DMS 273 treated with DMSO at 0.1 percent for 48 hours (cell line): ENCODE data around the gene RSRP1.
"Not testable (repeated sequence)": the region's sequence is repeated elsewhere in the genome, so short reads cannot be mapped to it uniquely, and the experiment has no call there.

Experiments
- DNase-seq: peaks from one replicate; lab custom pipeline; 2025; lab: John Stamatoyannopoulos, UW

RSRP1 gene

DNA sequence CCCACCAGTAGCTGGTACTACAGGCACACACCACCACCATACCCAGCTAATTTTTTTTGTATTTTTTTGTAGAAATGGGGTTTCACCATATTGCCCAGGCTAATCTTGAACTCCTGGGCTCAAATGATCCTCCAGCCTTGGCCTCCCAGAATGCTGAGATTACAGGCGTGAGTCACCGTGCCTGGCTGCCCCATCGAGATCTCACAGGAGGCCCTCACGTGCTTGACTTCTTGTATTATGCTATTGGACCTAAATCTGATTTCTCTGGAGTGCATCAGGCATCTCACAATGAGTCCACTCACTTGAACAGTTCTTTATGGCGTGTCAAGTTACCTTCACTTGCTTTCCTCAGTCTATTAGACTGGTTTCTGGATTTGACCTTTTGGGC, 9.3 kb upstream of the RSRP1 start:
- DNase-seq, result no peak

- no peak for DNase-seq
These were observed 8.7 kb upstream of the RSRP1 start for GRCh38 chr1:25255706-25256577.

- DNase-seq, result no peak
These were observed 6.7 kb upstream of the RSRP1 start for GRCh38 chr1:25253911-25254310.

DNA sequence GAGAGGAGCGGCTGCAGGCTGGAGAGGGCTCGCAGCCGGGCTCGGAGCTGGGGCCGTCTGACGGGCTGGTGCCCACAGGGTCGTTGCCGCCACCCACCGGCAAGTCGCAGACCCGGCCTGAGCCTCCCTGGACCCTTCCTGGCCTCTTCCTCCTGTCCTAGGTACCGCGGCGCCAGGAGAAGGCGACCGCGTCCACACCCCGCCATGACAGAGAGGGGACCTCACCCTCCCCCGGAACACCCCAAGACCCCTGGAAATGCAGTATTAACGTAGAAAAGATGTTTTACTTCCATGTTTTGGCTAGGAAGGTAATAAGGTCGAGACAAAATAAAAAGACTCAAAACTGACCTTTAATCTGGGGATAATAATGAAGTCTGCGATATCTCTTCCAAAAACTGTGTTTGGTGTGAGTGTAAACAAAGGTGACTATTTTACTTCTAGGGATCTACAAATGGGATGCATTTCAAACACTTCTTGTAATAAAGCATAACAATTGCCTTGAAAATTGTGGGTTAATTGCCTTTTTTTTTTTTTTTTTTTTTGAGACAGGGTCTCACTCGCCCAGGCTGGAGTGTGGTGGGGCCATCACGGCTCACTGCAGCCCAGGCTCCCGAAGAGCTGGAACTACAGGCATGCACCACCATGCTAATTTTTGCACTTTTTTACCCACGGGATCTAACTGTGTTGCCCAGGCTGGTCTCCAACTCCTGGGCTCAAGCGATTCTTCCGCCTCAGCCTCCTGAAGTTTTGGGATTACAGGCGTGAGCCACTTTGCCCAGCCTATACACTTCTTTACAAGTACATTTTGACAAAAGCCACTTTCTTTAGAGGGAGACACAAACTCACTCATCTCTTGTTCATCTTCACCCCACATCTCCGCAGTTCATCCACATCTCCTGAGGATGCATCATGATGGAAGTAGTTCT, 838 bp upstream of the RSRP1 start:
- DNase-seq, result no peak

DNA sequence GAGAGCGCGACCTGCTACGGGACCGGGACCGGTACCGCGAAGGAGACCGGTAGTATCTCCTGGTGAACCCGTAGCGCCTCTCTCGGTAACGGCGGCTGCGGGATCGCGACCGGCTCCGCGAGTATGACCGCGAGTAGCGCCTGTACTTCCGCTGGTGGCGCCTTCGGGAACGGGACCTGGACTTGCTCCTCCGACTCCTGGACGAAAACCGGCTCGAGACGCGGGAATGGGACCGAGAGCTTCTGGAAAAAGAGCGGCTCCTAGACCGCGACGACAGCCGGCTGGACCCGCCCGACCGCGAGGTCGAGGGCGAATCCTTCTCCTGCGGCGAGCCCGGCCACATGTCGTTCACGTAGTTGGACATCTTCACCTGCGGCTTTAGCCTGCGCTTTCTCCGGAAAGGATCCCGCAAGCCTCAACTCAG, 642 bp downstream of the RSRP1 start:
- DNase-seq, result no peak

DNA sequence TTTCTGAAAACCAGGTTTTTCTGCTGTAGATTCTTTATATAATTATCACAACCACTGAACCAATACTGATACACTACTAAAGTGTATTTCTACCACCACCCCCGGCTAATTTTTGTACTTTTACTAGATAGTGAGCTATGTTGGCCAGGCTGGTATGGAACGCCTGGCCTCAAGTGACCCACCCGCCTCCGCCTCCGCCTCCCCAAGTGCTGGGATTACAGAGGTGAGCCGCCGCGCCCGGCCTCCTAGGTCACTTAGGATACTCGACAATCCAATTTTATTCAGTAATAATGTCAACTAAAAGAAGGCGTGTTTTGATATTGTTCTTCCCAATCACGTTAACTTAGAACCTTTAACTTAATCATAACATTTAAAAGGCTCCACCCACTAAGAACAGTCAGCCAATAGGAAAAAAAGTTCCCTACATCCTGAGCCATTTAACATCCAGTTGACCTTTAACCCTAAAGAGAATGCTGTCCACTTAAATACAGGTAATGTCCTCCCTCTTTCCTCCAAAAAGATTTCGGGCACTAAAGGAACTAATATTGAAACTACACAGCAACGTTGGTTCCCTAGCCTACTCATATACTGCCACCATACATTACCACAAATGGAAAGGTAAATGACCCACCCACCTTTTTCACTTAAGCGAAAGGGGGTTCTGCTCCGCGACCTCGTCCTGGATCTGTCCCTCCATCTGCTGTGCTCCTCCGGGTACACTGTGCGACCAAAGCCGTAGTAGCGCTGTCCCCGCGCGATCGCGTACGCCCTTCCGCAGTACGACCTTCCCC, 1.2 kb downstream of the RSRP1 start:
- no peak for DNase-seq

- DNase-seq, result no peak
These were observed 1.9 kb downstream of the RSRP1 start for GRCh38 chr1:25245393-25245792.

- no peak for DNase-seq
These were observed 3.3 kb downstream of the RSRP1 start for GRCh38 chr1:25243907-25244306.

- peak; percentile 87 for DNase-seq
These were observed 7.3 kb downstream of the RSRP1 start for GRCh38 chr1:25239681-25240541.

- DNase-seq, result no peak
These were observed 9.2 kb downstream of the RSRP1 start for GRCh38 chr1:25238046-25238445.

- DNase-seq, result not testable (repeated sequence)
These were observed 11.0 kb downstream of the RSRP1 start for GRCh38 chr1:25236261-25236660.

DNA sequence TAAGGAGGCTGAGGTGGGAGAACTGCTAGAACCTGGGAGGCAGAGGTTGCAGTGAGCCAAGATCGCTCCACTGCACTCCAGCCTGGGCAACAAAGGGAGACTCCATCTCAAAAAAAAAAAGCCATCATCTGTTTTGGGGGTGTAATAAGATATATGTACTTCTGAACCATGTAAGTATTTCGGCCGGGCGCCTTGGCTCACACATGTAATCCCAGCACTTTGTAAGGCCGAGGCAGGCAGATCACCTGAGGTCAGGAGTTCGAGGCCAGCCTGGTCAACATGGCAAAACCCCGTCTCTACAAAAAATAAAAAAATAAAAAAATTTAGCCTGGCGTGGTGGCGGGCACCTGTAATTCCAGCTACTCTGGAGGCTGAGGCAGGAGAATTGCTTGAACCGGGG, 11.8 kb downstream of the RSRP1 start:
- not testable (repeated sequence) for DNase-seq

GRCh38 chr1:25232866-25233784, 14.1 kb downstream of the RSRP1 start:
- peak; percentile 28 for DNase-seq

DNA sequence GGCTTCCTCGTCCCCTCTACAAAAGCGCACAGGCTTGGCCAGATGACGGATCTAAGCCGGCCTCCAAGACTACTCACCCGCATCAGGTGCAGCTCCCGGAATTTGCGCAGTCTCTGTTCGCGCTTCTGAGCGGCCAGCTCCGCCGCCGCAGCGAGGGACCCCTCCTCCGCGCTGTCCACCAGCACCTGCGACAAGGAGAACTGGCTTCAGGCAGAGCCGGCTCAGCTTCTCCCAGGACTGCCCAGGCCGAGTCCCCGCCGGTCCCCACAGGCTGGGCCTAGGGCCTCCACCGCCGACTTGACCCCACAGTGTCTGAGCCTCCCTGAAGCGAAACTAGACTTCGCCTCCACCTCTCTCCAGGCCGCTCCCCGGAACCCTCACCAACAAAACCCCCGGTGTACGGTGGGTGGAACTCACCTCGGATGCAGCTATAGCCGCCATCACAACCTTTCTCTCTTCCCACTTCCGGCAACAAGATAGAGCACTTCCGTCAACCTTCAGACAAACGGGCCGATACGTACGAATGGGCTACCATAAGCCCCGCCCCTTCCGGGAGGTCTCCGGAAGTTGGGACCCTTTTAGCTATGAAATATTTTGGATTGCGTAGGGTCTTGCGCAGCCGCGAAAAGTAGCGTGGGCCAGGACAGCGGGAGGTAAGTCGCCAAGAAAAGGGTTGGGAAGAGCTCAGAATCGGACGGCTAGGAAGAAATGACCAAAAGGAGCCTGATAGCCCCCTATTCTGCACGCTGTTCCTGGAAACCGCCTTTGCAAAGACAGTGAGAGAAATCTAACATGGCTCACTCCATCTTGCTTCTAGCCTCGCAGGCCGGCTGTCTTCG, 15.0 kb downstream of the RSRP1 start, which contains the start of gene SYF2:
SYF2 (minus strand) TSS at position 476 of the 839 bp plus-strand sequence; CDS start at position 441, 35 bp downstream.
- peak; percentile 89 for DNase-seq

DNA sequence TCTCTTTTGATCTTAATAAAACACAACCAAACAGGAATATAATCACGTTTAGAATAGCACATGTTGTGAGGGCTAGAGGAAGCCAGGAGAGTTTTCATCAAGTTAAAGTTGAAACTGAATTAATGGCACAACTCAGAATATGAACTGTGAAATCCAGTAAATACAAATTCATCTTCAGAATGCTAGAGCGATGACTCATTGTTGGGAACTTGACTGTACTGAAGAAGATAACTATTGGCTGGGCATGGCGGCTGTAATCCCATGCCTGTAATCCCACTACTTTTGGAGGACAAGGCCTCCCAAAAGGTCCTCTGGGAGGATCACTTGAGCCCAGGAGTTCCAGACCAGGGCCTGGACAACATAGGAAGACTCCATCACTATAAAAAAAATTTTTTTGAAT, 23.8 kb downstream of the RSRP1 start:
- DNase-seq, result no peak

DNA sequence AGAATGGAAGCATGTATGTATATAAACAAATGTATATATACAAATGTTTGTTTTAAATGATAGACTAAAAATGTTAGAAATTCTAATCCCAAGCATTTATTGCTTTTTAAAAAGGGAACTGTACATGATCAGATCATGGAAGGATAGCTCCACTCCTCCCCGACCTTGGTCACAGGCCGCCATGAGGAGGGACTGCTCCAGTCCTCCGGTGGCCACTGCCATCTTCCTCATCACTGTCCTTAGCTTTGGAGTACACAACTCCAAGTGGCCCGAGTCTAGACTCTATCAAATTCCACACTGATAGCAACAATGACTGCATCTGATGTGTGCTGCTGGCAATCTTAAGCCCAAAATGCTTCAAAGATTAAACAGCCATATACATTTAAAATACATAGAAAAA, 24.6 kb downstream of the RSRP1 start:
- DNase-seq, result no peak

DNA sequence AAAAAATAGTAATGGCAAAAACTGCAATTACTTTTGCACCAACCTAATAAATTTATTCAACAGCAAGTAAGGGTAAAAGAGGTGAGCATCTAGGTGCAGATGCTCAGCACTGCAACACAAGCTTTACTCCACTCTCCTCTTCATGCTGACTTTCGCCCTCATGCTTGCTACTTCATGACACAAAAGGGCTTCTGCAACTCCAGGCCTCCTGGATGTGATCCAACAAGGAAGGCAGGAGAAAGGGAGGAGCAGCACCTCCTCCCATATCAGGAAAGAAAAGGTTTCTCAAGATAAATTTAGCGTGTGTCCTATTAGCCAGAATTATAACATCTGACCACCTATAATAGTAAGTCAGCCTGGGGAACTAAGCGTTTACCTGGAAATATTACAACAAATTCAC, 26.6 kb downstream of the RSRP1 start:
- no peak for DNase-seq

DNA sequence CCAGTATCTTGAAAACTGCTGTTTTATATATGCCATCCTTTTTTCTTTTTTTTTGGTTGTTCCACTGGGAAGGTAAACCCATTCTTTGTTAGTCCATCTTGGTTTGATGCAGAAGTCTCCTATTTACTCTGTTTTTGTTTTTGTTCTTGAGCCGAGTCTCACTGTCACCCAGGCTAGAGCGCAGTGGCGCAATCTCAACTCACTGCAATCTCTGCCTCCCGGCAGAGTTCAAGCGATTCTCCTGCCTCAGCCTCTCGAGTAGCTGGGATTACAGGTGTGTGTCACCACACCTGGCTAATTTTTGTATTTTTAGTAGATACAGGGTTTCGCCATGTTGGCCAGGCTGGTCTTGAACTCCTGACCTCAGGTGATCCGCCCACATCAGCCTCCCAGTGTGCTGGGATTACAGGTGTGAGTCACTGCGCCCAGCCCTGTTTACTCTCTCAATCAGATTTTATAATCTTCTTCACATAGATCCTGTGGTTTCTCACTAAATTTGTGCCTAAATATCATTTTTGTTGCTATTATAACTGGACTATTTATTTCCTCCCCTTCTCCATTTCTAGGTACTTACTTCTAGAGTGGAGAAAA, 27.5 kb downstream of the RSRP1 start:
- DNase-seq, result no peak
